Measurements from ENCODE around the gene RAPGEF5. TPM values are rescaled to one million over a fixed set of nuclear protein-coding genes. Genes with fewer than 3 reads are reported as not detected.

Gene RAPGEF5
- total RNA-seq, 1 experiment from 2014 or later: 13.3 TPM

GRCh38 chr7:22302951-22303423 lies 54.0 kb downstream of the RAPGEF5 start:
- Histone ChIP-seq H3K9me3 (ENCODE audit: control insufficient read depth, low read depth, low read length) (no peaks in the 10 kb centered on the region), H2BK12ac (ENCODE audit: insufficient read length, low read depth, low read length) (no peak overlapping the region), H3K23ac (ENCODE audit: insufficient read length, low read depth, low read length) (no peak overlapping the region), H2BK5ac (ENCODE audit: insufficient read length, low read length) (no peak overlapping the region), H3K18ac (ENCODE audit: insufficient read length, low read depth, low read length) (no peak overlapping the region), H4K8ac (replicated peaks; ENCODE audit: insufficient read length, low read depth, low read length) (no peak overlapping the region), H2BK20ac (ENCODE audit: low read depth, low read length, poor library complexity, severe bottlenecking) (no peak overlapping the region), H3K4ac (ENCODE audit: low read depth, low read length) (no peak overlapping the region), H2BK120ac (ENCODE audit: low read depth, low read length, poor library complexity, severe bottlenecking) (no peak overlapping the region), H3K79me2 (ENCODE audit: insufficient read depth, low read length) (no peaks in the 10 kb centered on the region), H3K23me2 (ENCODE audit: insufficient read length, low read depth, low read length, poor library complexity, severe bottlenecking) (no peaks in the 10 kb centered on the region), H3K4me2 (ENCODE audit: insufficient read depth, insufficient read length, low read length) (no peak overlapping the region), H4K5ac (ENCODE audit: insufficient read length, low read depth, low read length) (no peak overlapping the region), H3K14ac (ENCODE audit: insufficient read depth, low read length) (no peak overlapping the region), H3K27me3 (ENCODE audit: insufficient read depth, low read length) (no peaks in the 10 kb centered on the region), H3K9ac (ENCODE audit: extremely low read depth, insufficient read length, low read length) (no peak overlapping the region), H2AK5ac (ENCODE audit: insufficient read length, low read length) (no peak overlapping the region), H4K91ac (ENCODE audit: insufficient read length, low read depth, low read length) (no peak overlapping the region), H3T11ph (ENCODE audit: low read length) (no peak overlapping the region), H3K56ac (ENCODE audit: insufficient read length, low read depth, low read length) (no peak overlapping the region), H2BK15ac (ENCODE audit: low read depth, low read length) (no peak overlapping the region), H3K4me1 (ENCODE audit: insufficient read depth, low read length) (no peaks in the 10 kb centered on the region), H4K20me1 (ENCODE audit: control insufficient read depth, insufficient read depth, insufficient read length) (no peaks in the 10 kb centered on the region), H2AFZ (ENCODE audit: low read length) (no peak overlapping the region), H3K79me1 (ENCODE audit: insufficient read depth, low read depth, low read length, poor library complexity, severe bottlenecking) (no peaks in the 10 kb centered on the region), H3K27ac (ENCODE audit: insufficient read length, low read depth, low read length) (no peak overlapping the region)
- Mint-ChIP-seq H3K27ac (no peak overlapping the region), H3K9me3 (peaks cover 0 to 3% of the 10 kb centered on the region in 2 experiments; a peak in 2 of 5 replicates), H3K27me3 (ENCODE audit: low read depth) (no peaks in the 10 kb centered on the region), H3K4me1 (no peaks in the 10 kb centered on the region), H3K36me3 (ENCODE audit: insufficient read depth in 1 of 3, low read depth in 3 of 3) (peaks cover 34 to 46% (median 41%) of the 10 kb centered on the region in 3 experiments), H3K4me3 (no peak overlapping the region)
- WGBS (ENCODE audit: extremely low coverage, insufficient read length, low lambda C conversion rate): no CpG with 5 or more reads among the region's 1 CpG
- TF ChIP-seq, protein P1, sequence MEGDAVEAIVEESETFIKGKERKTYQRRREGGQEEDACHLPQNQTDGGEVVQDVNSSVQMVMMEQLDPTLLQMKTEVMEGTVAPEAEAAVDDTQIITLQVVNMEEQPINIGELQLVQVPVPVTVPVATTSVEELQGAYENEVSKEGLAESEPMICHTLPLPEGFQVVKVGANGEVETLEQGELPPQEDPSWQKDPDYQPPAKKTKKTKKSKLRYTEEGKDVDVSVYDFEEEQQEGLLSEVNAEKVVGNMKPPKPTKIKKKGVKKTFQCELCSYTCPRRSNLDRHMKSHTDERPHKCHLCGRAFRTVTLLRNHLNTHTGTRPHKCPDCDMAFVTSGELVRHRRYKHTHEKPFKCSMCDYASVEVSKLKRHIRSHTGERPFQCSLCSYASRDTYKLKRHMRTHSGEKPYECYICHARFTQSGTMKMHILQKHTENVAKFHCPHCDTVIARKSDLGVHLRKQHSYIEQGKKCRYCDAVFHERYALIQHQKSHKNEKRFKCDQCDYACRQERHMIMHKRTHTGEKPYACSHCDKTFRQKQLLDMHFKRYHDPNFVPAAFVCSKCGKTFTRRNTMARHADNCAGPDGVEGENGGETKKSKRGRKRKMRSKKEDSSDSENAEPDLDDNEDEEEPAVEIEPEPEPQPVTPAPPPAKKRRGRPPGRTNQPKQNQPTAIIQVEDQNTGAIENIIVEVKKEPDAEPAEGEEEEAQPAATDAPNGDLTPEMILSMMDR (conservative IDR thresholded peaks at IDR 0.05): no peak
- no peak for DNase-seq

Data from H9 (cell line).